ENCODE results near the gene MBD3.

GRCh38 chr19:1580382-1580781, 12.3 kb downstream of the MBD3 start:
- TF ChIP-seq CTCF (IDR thresholded peaks at IDR 0.05) (no peak), ZFX (IDR thresholded peaks at IDR 0.05; ENCODE audit: borderline replicate concordance) (no peak)
